OCI-LY3 (cell line): ENCODE data around the gene ST3GAL4.
A peak's percentile ranks its signal among the peaks of the same experiment; 100 is the strongest.
"Not testable (repeated sequence)": the region's sequence is repeated elsewhere in the genome, so short reads cannot be mapped to it uniquely, and the experiment has no call there.

Experiments used
- H2AFZ ChIP-seq: fragments of 200-600, 300-600 bp; shearing (Covaris generic); 2 replicates; pipeline ENCODE4 v1.6.0; 2014; ENCODE audit warnings: antibody characterized with exemption, low read depth, low read length
- H3K27ac ChIP-seq: fragments of 200-600, 300-600 bp; sonication (generic); 2 replicates; pipeline ENCODE4 v1.5.1; 2014; ENCODE audit warnings: mild to moderate bottlenecking, low read length, moderate library complexity, mixed read lengths
- H3K27me3 ChIP-seq: fragments of 200-600, 300-600 bp; sonication (generic); 2 replicates; pipeline ENCODE4 v1.6.1; 2014; ENCODE audit warnings: low read depth, low read length, mixed read lengths
- H3K36me3 ChIP-seq: fragments of 200-600, 300-600 bp; sonication (generic); replicated peaks from 2 replicates; pipeline ENCODE3; 2014; ENCODE audit warnings: low read depth, low read length, mixed read lengths
- H3K4me1 ChIP-seq: fragments of 300-600, 200-600 bp; sonication (generic); 2 replicates; pipeline ENCODE4 v1.6.1; 2014; ENCODE audit warnings: low read length, mixed read lengths
- H3K4me2 ChIP-seq: fragments of 200-600, 300-600 bp; sonication (generic); 2 replicates; pipeline ENCODE4 v1.6.1; 2014; ENCODE audit warnings: low read length, mixed read lengths
- H3K4me3 ChIP-seq: fragments of 300-600, 200-600 bp; sonication (generic); 2 replicates; pipeline ENCODE4 v1.5.1; 2014; ENCODE audit warnings: antibody characterized with exemption, mild to moderate bottlenecking, low read length, moderate library complexity
- H3K79me2 ChIP-seq: fragments of 300-600, 200-600 bp; shearing (Covaris generic); 2 replicates; pipeline ENCODE4 v1.6.1; 2014; ENCODE audit warnings: mild to moderate bottlenecking, low read length, mixed read lengths
- H3K9ac ChIP-seq: fragments of 300-600, 200-600 bp; shearing (Covaris generic); 2 replicates; pipeline ENCODE4 v1.6.0; 2014; ENCODE audit warnings: mild to moderate bottlenecking, low read length, moderate library complexity
- H3K9me3 ChIP-seq: fragments of 200-600, 300-600 bp; shearing (Covaris generic); 2 replicates; pipeline ENCODE4 v1.6.1; 2014; ENCODE audit warnings: low read length, mixed read lengths; ENCODE audit not compliant: insufficient read depth
- H4K20me1 ChIP-seq: fragments of 200-600, 300-600 bp; sonication (generic); 2 replicates; pipeline ENCODE4 v1.6.1; 2016; ENCODE audit warnings: low read length, mixed read lengths; ENCODE audit not compliant: insufficient read depth
- EZH2phosphoT487 ChIP-seq: fragments of 200-600 bp; shearing (Covaris generic); IDR thresholded peaks from 2 replicates; pipeline ENCODE4 v1.6.1; 2018; ENCODE audit warnings: antibody characterized with exemption, mixed run types, low read depth
- TF ChIP-seq, protein P1 (sequence below): fragments of 200-600, 300-600 bp; sonication (generic); IDR thresholded peaks from 2 replicates; pipeline ENCODE4 v1.5.1; 2014; ENCODE audit warnings: antibody characterized with exemption, low read length, low read depth

The ST3GAL4 gene

DNA sequence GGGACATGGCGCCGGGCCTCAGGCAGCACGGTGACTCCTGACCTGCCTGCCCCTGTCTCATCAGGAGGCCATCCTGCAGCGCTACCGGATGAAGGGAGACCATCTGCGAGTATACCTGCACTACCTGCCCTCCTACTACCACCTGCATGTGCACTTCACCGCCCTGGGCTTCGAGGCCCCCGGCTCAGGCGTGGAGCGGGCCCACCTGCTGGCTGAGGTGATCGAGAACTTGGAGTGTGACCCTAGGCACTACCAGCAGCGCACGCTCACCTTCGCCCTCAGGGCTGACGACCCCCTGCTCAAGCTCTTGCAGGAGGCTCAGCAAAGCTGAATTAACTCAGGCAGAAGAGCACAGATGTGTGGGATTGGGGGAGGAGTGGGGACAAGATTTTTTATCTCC lies 10.2 kb upstream of the ST3GAL4 start:
- no peak overlapping the region for H3K9ac ChIP-seq
- no peak overlapping the region for H3K4me3 ChIP-seq
- H3K27me3 ChIP-seq, result no peaks in the 10 kb centered on the region
- peaks cover 9% of the 10 kb centered on the region; the same call in 1 of the 2 replicates for H3K4me1 ChIP-seq
- H3K79me2 ChIP-seq, result peaks cover 17% of the 10 kb centered on the region
- no peaks in the 10 kb centered on the region for H4K20me1 ChIP-seq
- TF ChIP-seq, protein P1, sequence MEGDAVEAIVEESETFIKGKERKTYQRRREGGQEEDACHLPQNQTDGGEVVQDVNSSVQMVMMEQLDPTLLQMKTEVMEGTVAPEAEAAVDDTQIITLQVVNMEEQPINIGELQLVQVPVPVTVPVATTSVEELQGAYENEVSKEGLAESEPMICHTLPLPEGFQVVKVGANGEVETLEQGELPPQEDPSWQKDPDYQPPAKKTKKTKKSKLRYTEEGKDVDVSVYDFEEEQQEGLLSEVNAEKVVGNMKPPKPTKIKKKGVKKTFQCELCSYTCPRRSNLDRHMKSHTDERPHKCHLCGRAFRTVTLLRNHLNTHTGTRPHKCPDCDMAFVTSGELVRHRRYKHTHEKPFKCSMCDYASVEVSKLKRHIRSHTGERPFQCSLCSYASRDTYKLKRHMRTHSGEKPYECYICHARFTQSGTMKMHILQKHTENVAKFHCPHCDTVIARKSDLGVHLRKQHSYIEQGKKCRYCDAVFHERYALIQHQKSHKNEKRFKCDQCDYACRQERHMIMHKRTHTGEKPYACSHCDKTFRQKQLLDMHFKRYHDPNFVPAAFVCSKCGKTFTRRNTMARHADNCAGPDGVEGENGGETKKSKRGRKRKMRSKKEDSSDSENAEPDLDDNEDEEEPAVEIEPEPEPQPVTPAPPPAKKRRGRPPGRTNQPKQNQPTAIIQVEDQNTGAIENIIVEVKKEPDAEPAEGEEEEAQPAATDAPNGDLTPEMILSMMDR, result no peak
- no peak for TF ChIP-seq EZH2phosphoT487
- H3K36me3 ChIP-seq, result peaks cover 58% of the 10 kb centered on the region
- no peak overlapping the region for H2AFZ ChIP-seq
- no peaks in the 10 kb centered on the region for H3K9me3 ChIP-seq
- H3K27ac ChIP-seq, result no peak overlapping the region
- no peak overlapping the region for H3K4me2 ChIP-seq

DNA sequence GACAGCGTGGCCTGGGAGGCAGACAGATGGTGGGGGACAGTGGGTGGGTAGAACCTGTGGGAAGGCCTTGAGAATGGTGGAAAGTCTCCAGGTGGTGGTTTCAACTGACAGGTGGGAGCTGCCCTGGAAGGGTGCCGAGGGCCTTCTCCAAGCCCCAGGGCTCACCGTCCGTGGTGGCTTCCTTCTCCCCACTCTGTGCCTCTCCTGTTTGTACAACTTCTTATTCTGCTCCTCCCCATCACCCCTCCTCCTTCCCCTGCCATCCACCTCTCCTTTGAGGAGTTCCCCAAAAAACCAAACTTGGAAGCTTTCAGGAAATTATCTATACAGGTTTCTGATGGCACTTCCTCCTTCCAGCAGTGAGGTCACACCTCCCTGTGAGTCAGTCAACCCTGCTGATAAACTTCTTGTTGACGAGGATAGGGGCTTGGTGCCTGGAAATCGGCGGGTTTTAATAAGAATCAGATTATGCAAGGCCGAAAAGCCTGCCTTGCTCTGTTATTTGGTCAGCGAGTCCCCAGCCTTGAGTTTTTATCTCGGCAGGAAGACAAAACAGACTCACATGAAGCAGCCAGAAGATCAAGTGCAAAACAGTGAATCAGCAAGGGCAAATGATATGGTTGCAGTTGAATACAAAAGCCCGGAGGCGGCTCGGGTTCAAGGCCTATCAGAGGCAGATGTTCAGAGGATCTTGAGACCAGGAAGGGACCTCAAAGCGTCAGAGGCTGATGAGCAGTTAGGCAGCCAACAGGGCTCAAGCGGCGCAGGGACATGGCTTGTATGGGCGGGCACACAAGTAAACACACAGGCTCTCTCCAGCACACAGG lies 9.5 kb upstream of the ST3GAL4 start:
- no peak overlapping the region for H3K4me3 ChIP-seq
- H3K27me3 ChIP-seq, result no peaks in the 10 kb centered on the region
- H3K9ac ChIP-seq, result no peak overlapping the region
- H4K20me1 ChIP-seq, result no peaks in the 10 kb centered on the region
- TF ChIP-seq EZH2phosphoT487, result no peak
- TF ChIP-seq, protein P1, result no peak
- no peak overlapping the region for H3K4me2 ChIP-seq
- H3K9me3 ChIP-seq, result no peaks in the 10 kb centered on the region
- peaks cover 2% of the 10 kb centered on the region; the same call in 1 of the 2 replicates for H3K4me1 ChIP-seq
- peak overlapping the region; percentile 32; the same call in 1 of the 2 replicates for H3K27ac ChIP-seq
- peaks cover 59% of the 10 kb centered on the region for H3K36me3 ChIP-seq
- peaks cover 24% of the 10 kb centered on the region for H3K79me2 ChIP-seq
- H2AFZ ChIP-seq, result no peak overlapping the region

DNA sequence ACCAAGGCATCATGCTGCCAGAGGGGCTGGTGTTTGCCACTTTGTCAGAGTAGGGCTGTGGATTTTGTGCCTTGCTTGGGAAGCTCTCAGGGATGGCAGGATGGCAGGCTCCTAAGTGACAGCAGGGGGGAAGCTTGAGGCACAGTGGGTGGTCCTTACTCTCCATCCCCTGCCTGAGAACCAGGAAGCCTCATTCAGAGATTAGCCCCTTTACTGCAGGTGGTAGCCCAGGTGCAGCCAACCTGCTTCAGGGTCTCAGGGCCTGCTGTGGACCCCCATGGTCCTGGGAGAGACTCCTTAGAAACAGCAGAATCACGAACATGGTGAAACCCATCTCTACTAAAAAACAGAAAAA lies 8.9 kb upstream of the ST3GAL4 start:
- Histone ChIP-seq H3K4me1 (no peaks in the 10 kb centered on the region; the same call in 1 of the 2 replicates), H2AFZ (no peak overlapping the region), H3K79me2 (peaks cover 30% of the 10 kb centered on the region), H3K27ac (0 out of 2 replicates have a peak overlapping the region, but pooled peaks have one; percentile 32), H4K20me1 (no peaks in the 10 kb centered on the region), H3K4me3 (no peak overlapping the region), H3K4me2 (no peak overlapping the region), H3K9ac (no peak overlapping the region), H3K36me3 (peaks cover 57% of the 10 kb centered on the region), H3K27me3 (no peaks in the 10 kb centered on the region), H3K9me3 (no peaks in the 10 kb centered on the region)
- TF ChIP-seq EZH2phosphoT487, result no peak
- TF ChIP-seq, protein P1, result no peak

DNA sequence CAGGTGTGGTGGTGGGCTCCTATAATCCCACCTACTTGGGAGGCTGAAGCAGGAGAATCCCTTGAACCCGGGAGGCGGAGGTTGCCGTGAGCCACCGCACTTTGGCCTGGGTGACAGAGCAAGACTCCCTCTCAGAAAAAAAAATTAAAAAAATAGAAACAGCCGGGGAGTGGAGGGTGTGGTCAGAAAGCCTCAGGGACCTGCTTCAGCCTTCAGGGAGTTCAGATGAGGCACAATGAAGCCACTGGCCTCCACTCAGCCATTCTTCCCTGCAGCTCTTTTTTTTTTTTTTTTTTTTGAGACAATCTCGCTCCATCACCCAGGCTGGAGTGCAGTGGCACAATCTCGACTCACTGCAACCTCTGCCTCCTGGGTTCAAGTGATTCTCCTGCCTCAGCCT lies 8.5 kb upstream of the ST3GAL4 start:
- not testable (repeated sequence) for H3K9ac ChIP-seq, H3K4me2 ChIP-seq, H3K27me3 ChIP-seq, H3K4me1 ChIP-seq, H2AFZ ChIP-seq, H3K9me3 ChIP-seq, H3K27ac ChIP-seq, H3K4me3 ChIP-seq, H4K20me1 ChIP-seq
- H3K79me2 ChIP-seq, result peaks cover 34% of the 10 kb centered on the region
- peaks cover 55% of the 10 kb centered on the region for H3K36me3 ChIP-seq
